Activated CD4-positive, alpha-beta T cell treated with anti-CD3 and anti-CD28 coated beads, Interleukin-2, amount 50 U/mL, for 16 hours (primary cell): ENCODE results near the gene NLGN3.

Experiments
- DNase-seq: peaks from one replicate; pipeline ENCODE4 v3.0.0-alpha.2; 2020

The NLGN3 gene

DNA sequence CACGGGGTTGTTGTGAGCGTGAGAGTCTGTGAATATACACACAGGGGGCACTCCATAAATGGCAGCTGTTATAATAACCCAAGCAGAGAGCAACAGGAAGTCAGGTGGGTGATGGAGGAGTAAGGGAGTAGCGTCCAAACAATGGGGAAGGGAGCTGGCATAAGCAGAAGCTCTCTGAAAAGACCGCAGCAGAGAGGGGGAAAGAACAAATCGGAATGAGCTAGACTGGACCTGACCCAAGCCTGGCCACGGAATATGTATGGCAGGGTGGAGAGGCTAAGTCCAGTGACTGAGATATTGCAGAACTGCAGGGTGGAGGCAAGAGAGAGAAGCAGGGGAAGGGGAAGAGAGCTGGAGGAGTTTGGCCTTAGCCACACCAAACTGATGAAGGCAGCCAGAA, 71.8 kb downstream of the NLGN3 start:
- no peak for DNase-seq

DNA sequence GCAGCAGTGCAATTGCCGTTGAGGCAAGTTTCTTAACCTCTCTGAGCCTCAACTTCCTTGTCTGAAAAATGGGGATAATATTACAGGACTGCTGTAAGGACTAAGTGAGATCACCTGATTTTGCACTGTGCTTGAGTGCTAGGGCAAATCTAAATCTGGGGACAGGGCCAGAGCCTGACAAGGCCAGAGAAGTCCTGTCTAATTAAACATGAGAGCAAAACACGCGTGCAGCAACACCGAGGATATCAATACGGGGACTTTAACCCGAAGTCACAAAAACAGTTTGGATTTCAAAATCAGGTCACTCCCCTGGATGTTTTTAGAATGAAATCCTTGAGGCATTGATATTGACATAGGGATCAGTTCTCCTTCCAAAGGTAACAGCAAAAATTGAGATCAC, 72.7 kb downstream of the NLGN3 start:
- no peak for DNase-seq
